ENCODE results near the gene MOCS2.

- TF ChIP-seq CTCF (conservative IDR thresholded peaks at IDR 0.05; ENCODE audit: low read length): no peak
- TF ChIP-seq EZH2phosphoT487 (IDR thresholded peaks at IDR 0.05; ENCODE audit: borderline replicate concordance, low read depth, low read length): no peak
Measured at GRCh38 chr5:53095217-53095616, 14.3 kb downstream of the MOCS2 start.
